GM12878 (cell line): ENCODE data around the gene NRBF2. TPM values are rescaled to one million over a fixed set of nuclear protein-coding genes. Genes with fewer than 3 reads are reported as not detected.

ENCODE experiments used
- ATAC-seq: fragments of 200-7000 bp; cut with Tn5 transposase; 3 replicates; pipeline ENCODE4 v1.9.1; 2020; ENCODE audit warnings: mild to moderate bottlenecking, moderate library complexity
- BruUV-seq: library from RNA; stranded (reverse); fragments of 400-500 nt; replicated peaks from 2 replicates; lab custom pipeline; 2021; lab: Mats Ljungman, UMichigan
- CTCF ChIA-PET: fragments of 300-600 bp; sonication (Branson Sonifier 250); formaldehyde crosslinking; extraction: SDS; loops from one replicate; lab custom pipeline; 2021; ENCODE audit warnings: inconsistent platforms; lab: Yijun Ruan, JAX
- POLR2A ChIA-PET: fragments of 350-600 bp; formaldehyde crosslinking; extraction: SDS; loops from one replicate; lab custom pipeline; 2021; ENCODE audit warnings: inconsistent platforms; lab: Charles Lee
- RAD21 ChIA-PET: fragments of 300-600 bp; sonication (Branson Sonifier 250); formaldehyde crosslinking; loops from one replicate; lab custom pipeline; 2023; ENCODE audit warnings: antibody characterized with exemption; ENCODE audit not compliant: unreplicated experiment; lab: Charles Lee
- SMC1A ChIA-PET: fragments of 300-600 bp; sonication (Branson Sonifier 250); formaldehyde crosslinking; loops from one replicate; lab custom pipeline; 2023; ENCODE audit not compliant: unreplicated experiment, uncharacterized antibody; lab: Charles Lee
- DNase-seq: peaks from one replicate; pipeline ENCODE4 v3.0.0-alpha.2; 2011; ENCODE audit warnings: low read depth, low spot score
- FAIRE-seq: peaks from 3 replicates; lab custom pipeline; 2011; peaks lifted over from hg19 to GRCh38; lab: Jason Lieb, UNC
- H2AFZ ChIP-seq: 2 replicates; pipeline ENCODE4 v1.6.0; 2011; ENCODE audit warnings: low read depth, low read length, control low read depth; ENCODE audit not compliant: control insufficient read depth
- H3K27ac ChIP-seq: 2 replicates; pipeline ENCODE4 v1.5.1; 2011; ENCODE audit warnings: control low read depth; ENCODE audit not compliant: control insufficient read depth, insufficient read depth
- H3K27me3 ChIP-seq, 2 experiments: replicated peaks in 1 of 2; 2 replicates each; pipeline versions ENCODE4 v1.6.0 to v1.6.1; 2011; ENCODE audit warnings: low read length in 1 of 2; ENCODE audit not compliant: control insufficient read depth in 2 of 2, insufficient read depth in 2 of 2
- H3K36me3 ChIP-seq, 2 experiments: 2 replicates each; pipeline ENCODE4 v1.5.1; 2011; ENCODE audit warnings: low read length in 1 of 2; ENCODE audit not compliant: control insufficient read depth in 2 of 2, insufficient read depth in 2 of 2
- H3K4me1 ChIP-seq: 2 replicates; pipeline ENCODE4 v1.6.1; 2011; ENCODE audit warnings: mild to moderate bottlenecking, low read length, moderate library complexity, mixed read lengths; ENCODE audit not compliant: control insufficient read depth, insufficient read depth
- H3K4me2 ChIP-seq: 2 replicates; pipeline ENCODE4 v1.6.0; 2011; ENCODE audit warnings: control low read depth; ENCODE audit not compliant: control insufficient read depth, insufficient read depth
- H3K4me3 ChIP-seq: fragments of 200-600 bp; sonication (generic); 2 replicates; pipeline ENCODE4 v1.5.1; 2016
- H3K79me2 ChIP-seq: 2 replicates; pipeline ENCODE4 v1.6.0; 2011; ENCODE audit warnings: low read length; ENCODE audit not compliant: control insufficient read depth, insufficient read depth
- H3K9ac ChIP-seq: 2 replicates; pipeline ENCODE4 v1.8.0; 2011; ENCODE audit warnings: low read length, control low read depth, mixed read lengths; ENCODE audit not compliant: control insufficient read depth, insufficient read depth
- H3K9me3 ChIP-seq: replicated peaks from 3 replicates; pipeline ENCODE4 v1.5.1; 2011; ENCODE audit warnings: mild to moderate bottlenecking, low read length; ENCODE audit not compliant: control insufficient read depth, insufficient read depth
- H4K20me1 ChIP-seq: 2 replicates; pipeline ENCODE4 v1.6.0; 2011; ENCODE audit not compliant: control insufficient read depth, insufficient read depth
- EP300 ChIP-seq, 2 experiments: fragments of 150-350 bp in 1 of 2; IDR thresholded peaks; 2 replicates each; pipeline ENCODE4 v1.6.1; 2011 to 2012; ENCODE audit warnings: low read depth in 2 of 2, low read length in 2 of 2, borderline replicate concordance in 1 of 2, improper control_type of control experiment in 1 of 2, inconsistent platforms in 1 of 2; ENCODE audit not compliant: control insufficient read depth in 1 of 2
- FOXM1 ChIP-seq: IDR thresholded peaks from 2 replicates; pipeline ENCODE4 v1.6.1; 2012; ENCODE audit warnings: low read depth, mild to moderate bottlenecking, inconsistent platforms, low read length, moderate library complexity
- HDAC2 ChIP-seq: fragments of 200-600 bp; sonication (generic); IDR thresholded peaks from 2 replicates; pipeline ENCODE4 v1.6.1; 2017
- JUND ChIP-seq: IDR thresholded peaks from 2 replicates; pipeline ENCODE4 v1.6.1; 2012; ENCODE audit warnings: low read depth, mild to moderate bottlenecking, low read length, improper control_type of control experiment, moderate library complexity
- RB1 ChIP-seq: fragments of 450-650 bp; formaldehyde crosslinking; IDR thresholded peaks from 2 replicates; pipeline ENCODE4 v1.6.1; 2017; ENCODE audit warnings: mild to moderate bottlenecking, borderline replicate concordance
- SMAD5 ChIP-seq: IDR thresholded peaks from 2 replicates; pipeline ENCODE4 v1.6.1; 2016; ENCODE audit warnings: antibody characterized with exemption, low read depth
- SP1 ChIP-seq: IDR thresholded peaks from one replicate; pipeline ENCODE4 v1.6.1; 2011; ENCODE audit warnings: low read depth, low read length
- SUZ12 ChIP-seq: fragments of 200-600 bp; sonication (generic); IDR thresholded peaks from one replicate; pipeline ENCODE4 v1.6.1; 2018; ENCODE audit warnings: antibody characterized with exemption, mild to moderate bottlenecking; ENCODE audit not compliant: unreplicated experiment
- TBL1XR1 ChIP-seq: IDR thresholded peaks from 2 replicates; pipeline ENCODE4 v1.6.1; 2012; ENCODE audit warnings: low read depth, low read length, improper control_type of control experiment
- TCF3 ChIP-seq: IDR thresholded peaks from 2 replicates; pipeline ENCODE4 v1.6.1; 2012; ENCODE audit warnings: low read depth, mild to moderate bottlenecking, low read length, borderline replicate concordance; ENCODE audit not compliant: insufficient read depth
- ZSCAN29 ChIP-seq: fragments of 450-650 bp; IDR thresholded peaks from 2 replicates; pipeline ENCODE4 v1.6.1; 2017; ENCODE audit warnings: mild to moderate bottlenecking, moderate library complexity
- WGBS: methylation state at CpG from one replicate; pipeline ENCODE4 v1.1.6; 2016; ENCODE audit warnings: low lambda C conversion rate; ENCODE audit not compliant: insufficient replicate concordance, insufficient coverage; ENCODE audit errors: missing lambda C conversion rate; 5-methylcytosine and 5-hydroxymethylcytosine counted together
- in situ Hi-C: fragments of 300-500 bp; cut with MboI; formaldehyde crosslinking; loops from 9 replicates; pipeline ENCODE4 v1.14.3; 2018; ENCODE audit warnings: mixed read lengths
- intact Hi-C: fragments of 100-400 bp; cut with micrococcal nuclease; formaldehyde crosslinking; loops from one replicate; pipeline ENCODE4 v1.14.2; 2022; ENCODE audit not compliant: unreplicated experiment
- polyA plus RNA-seq, 11 experiments: library from polyadenylated mRNA; depleted of rRNA in 4 of 11; unstranded in 6 of 11; stranded (reverse) in 5 of 11; fragments of >200 nt; fragmentation: Nextera tagmentation in 4 of 11; fragmentation: Illumina TruSeq in 1 of 11; extraction: Ambion mirVana in 4 of 11; extraction: Trizol in 1 of 11; gene quantifications; 1 replicate in 1 of 11; 2 replicates in 10 of 11; pipeline versions ENCODE4 v1.2.1 to v1.2.3, GENCODE V29; 2011 to 2016; ENCODE audit warnings: inconsistent platforms in 2 of 11, missing spikeins in 2 of 11, low read depth in 1 of 11
- total RNA-seq, 4 experiments: library from RNA; depleted of rRNA in 3 of 4; stranded (reverse); fragments of >200 nt in 3 of 4; fragmentation: Illumina TruSeq in 1 of 4; extraction: Trizol in 1 of 4; gene quantifications; 2 replicates each; pipeline versions ENCODE4 v1.2.1 to v1.2.3, GENCODE V29; 2013 to 2021
- TF ChIP-seq, protein P1 (sequence below): fragments of 450-650 bp; IDR thresholded peaks from 2 replicates; pipeline ENCODE4 v1.6.1; 2016; ENCODE audit warnings: mild to moderate bottlenecking
- TF ChIP-seq, protein P2 (sequence below): fragments of 450-650 bp; IDR thresholded peaks from 2 replicates; pipeline ENCODE4 v1.6.1; 2016; ENCODE audit warnings: mild to moderate bottlenecking
- TF ChIP-seq, protein P3 (sequence below): IDR thresholded peaks from 2 replicates; pipeline ENCODE4 v1.6.1; 2011; ENCODE audit warnings: low read depth, low read length, improper control_type of control experiment, borderline replicate concordance

NRBF2 gene
- total and polyA plus RNA-seq, 10 of the 15 experiments (the other 5 are each of a cell fraction or from before 2014, with no cell fraction given): 17.8 to 39.8 (median 27.7) TPM

DNA sequence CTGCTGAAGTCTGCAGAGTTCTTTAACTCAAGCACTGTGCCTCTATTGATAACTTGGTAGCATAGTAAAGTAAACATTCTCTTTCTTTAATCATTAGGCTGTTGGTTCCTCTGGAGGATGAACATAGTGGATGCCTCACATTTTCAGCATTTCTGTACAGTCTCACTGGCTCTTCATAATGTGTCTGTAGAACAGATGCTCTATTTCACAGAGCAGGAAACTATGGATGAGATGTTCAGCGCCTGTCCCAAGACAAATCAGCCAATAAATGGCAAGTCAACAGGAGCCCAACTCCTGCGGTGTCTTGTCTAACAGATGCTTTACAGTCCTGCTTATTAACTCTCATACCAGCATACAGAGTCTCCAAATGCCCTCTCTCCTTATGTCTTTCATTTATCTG lies 36.5 kb downstream of the NRBF2 start:
- TF ChIP-seq, protein P1, sequence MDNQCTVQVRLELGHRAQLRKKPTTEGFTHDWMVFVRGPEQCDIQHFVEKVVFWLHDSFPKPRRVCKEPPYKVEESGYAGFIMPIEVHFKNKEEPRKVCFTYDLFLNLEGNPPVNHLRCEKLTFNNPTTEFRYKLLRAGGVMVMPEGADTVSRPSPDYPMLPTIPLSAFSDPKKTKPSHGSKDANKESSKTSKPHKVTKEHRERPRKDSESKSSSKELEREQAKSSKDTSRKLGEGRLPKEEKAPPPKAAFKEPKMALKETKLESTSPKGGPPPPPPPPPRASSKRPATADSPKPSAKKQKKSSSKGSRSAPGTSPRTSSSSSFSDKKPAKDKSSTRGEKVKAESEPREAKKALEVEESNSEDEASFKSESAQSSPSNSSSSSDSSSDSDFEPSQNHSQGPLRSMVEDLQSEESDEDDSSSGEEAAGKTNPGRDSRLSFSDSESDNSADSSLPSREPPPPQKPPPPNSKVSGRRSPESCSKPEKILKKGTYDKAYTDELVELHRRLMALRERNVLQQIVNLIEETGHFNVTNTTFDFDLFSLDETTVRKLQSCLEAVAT: no peak
- TF ChIP-seq EP300 (IDR thresholded peaks at IDR 0.05; ENCODE audit: borderline replicate concordance in 1 of 2, control insufficient read depth in 1 of 2, low read depth in 2 of 2, low read length in 2 of 2): no peak
- TF ChIP-seq TBL1XR1: no peak
- TF ChIP-seq TCF3: no peak
- TF ChIP-seq SUZ12: no peak
- TF ChIP-seq, protein P2, sequence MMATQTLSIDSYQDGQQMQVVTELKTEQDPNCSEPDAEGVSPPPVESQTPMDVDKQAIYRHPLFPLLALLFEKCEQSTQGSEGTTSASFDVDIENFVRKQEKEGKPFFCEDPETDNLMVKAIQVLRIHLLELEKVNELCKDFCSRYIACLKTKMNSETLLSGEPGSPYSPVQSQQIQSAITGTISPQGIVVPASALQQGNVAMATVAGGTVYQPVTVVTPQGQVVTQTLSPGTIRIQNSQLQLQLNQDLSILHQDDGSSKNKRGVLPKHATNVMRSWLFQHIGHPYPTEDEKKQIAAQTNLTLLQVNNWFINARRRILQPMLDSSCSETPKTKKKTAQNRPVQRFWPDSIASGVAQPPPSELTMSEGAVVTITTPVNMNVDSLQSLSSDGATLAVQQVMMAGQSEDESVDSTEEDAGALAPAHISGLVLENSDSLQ: no peak
- TF ChIP-seq FOXM1: no peak
- no peak for TF ChIP-seq ZSCAN29
- no peak for TF ChIP-seq HDAC2
- no peak for TF ChIP-seq SP1
- no peak for TF ChIP-seq RB1
- TF ChIP-seq, protein P3, sequence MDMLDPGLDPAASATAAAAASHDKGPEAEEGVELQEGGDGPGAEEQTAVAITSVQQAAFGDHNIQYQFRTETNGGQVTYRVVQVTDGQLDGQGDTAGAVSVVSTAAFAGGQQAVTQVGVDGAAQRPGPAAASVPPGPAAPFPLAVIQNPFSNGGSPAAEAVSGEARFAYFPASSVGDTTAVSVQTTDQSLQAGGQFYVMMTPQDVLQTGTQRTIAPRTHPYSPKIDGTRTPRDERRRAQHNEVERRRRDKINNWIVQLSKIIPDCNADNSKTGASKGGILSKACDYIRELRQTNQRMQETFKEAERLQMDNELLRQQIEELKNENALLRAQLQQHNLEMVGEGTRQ: no peak
- TF ChIP-seq SMAD5: no peak
- TF ChIP-seq JUND: no peak
- Histone ChIP-seq H3K79me2 (no peaks in the 10 kb centered on the region; the same call in 1 of the 2 replicates), H3K4me3 (no peak overlapping the region), H3K36me3 (peaks cover 0 to 32% of the 10 kb centered on the region in 2 experiments), H4K20me1 (no peaks in the 10 kb centered on the region), H3K27me3 (no peaks in the 10 kb centered on the region), H3K9ac (no peak overlapping the region), H2AFZ (no peak overlapping the region), H3K4me1 (peaks cover 17% of the 10 kb centered on the region), H3K4me2 (no peak overlapping the region), H3K27ac (no peak overlapping the region), H3K9me3 (no peaks in the 10 kb centered on the region)
- RAD21 ChIA-PET: interaction anchor here (1.5 to 10.2 kb wide), 3 partner anchors 12 to 550 kb away, joined by 4 to 241 read pairs (median 4); no protein-coding TSS in a partner anchor
- no TSS peak for BruUV-seq
- ATAC-seq (no peak), FAIRE-seq (no peak), DNase-seq (no peak)
- CTCF ChIA-PET: interaction anchor here (0.8 to 17.6 kb wide), 5 partner anchors 13 to 657 kb away, joined by 3 to 521 read pairs (median 80); no protein-coding TSS in a partner anchor
- SMC1A ChIA-PET: interaction anchor here (1.2 to 7.5 kb wide), 6 partner anchors 12 to 550 kb away, joined by 3 to 264 read pairs (median 15); no protein-coding TSS in a partner anchor
- WGBS: 100% methylated on average over 2 of the region's 2 CpGs
- intact Hi-C loops: no loop called here
- in situ Hi-C loops: no loop called here
- POLR2A ChIA-PET: no interaction called here
